Skeletal muscle cell (primary cell): ENCODE results near the gene NF1.
"Not testable (repeated sequence)": the region's sequence is repeated elsewhere in the genome, so short reads cannot be mapped to it uniquely, and the experiment has no call there.

Experiments used
- DNase-seq: peaks from one replicate; pipeline ENCODE4 v3.0.0-alpha.2; 2010; ENCODE audit warnings: low read depth
- H3K4me3 ChIP-seq: 2 replicates; pipeline ENCODE4 v1.5.1; 2011; ENCODE audit warnings: low read depth, mild to moderate bottlenecking, control low read depth, low read length, moderate library complexity

Gene NF1

GRCh38 chr17:31313982-31314781, 219.4 kb downstream of the NF1 start, which contains the start of gene EVI2B:
EVI2B (minus strand) TSS chr17:31314054; CDS start chr17:31305609, 8,445 bp downstream.
- no peak for DNase-seq
- H3K4me3 ChIP-seq = no peak within 1 kb of the TSS

DNA sequence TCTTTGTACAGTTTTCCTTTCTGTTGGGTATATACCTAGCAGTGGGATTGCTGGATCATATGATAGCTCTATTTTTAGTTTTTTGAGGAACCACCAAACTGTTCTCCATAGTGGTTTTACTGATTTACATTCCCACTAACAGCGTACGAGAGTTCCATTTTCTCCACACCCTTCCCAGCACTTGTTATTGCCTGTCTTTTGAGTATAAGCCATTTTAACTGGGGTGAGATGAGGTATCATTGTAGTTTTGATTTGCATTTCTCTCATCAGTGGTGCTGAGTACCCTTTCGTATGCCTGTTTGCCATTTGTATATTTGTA, 220.0 kb downstream of the NF1 start:
- no peak overlapping the region for H3K4me3 ChIP-seq
- DNase-seq = no peak

DNA sequence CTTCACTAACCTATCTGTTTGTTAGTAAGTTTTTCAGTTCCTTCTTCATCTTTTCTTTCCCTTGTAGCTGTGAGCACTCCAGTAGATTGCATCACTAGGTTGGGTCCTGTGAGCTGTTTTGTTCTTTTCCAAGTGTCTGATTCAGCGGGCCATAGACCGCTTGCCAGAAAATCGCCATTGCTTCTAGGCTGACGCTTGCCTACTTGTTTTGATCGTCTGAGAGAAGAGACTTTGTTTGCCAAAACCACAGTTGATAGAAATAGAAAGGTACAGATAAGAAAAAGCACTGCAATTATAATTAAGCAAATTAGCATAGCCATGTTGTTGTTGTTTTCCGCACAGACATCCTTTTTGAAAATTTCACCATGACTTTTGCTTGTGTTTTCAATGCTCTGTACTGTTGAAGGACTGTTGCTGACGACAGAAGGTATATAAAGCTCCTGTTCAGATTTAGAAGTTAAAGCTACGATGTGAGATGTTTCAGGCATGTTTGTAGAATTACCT, 223.6 kb downstream of the NF1 start:
- no peak overlapping the region for H3K4me3 ChIP-seq
- DNase-seq = peak; percentile 62

DNA sequence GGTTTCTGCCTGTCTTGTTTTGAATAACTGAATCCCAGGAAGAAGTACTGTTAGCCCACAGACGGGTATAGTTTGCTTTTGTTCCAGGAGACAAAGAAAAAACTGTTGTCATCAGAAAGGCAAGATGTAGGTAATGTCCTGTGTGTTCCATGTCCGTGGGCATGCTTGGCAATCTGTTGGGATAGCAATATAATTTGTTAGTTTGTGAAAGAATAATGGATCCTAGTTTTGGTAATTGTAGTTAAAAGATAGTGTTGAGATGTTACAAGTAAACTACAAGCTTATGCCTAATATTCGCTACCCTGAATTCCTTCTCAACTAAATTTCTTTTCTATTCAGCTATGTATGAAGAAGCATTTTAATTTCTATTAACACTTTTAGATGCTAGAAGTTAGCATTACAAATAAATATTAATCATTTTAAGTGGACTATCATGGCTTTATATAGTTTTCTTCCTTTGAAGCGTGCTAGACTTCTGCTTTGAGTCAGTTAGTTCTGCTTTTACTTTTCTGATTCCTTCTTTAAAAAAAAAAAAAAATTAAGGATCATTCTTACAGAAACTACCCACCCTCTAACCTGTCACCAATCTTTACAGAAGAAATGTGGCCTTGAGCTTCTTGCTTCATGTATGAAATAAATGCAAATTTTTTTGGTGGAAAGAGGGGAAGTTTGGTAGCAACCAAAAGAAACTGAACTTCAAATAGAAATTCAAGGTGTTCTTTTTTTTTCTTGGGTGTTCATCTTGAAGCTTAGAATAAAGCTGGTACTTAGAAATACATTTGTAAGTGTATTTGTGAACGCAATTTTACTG, 224.3 kb downstream of the NF1 start:
- H3K4me3 ChIP-seq = no peak overlapping the region
- no peak for DNase-seq

DNA sequence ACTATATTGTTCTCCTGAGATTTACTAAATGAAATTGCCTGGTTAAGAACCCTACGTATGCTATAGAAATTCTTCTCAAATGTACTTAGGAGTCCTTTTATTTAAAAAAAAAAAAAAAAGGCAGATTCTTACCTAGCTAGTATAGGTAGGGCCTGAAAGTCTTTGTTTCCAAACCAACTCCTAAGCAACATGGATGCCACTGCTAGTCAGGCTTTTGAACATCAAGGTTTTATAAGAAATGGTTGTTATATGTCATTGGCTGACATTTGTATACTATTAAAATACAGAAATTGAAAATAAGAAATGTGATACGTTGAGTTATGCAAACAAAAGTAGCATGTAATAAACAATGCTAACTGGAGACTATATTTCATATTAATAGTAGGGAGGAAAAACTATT, 225.5 kb downstream of the NF1 start:
- no peak overlapping the region for H3K4me3 ChIP-seq

DNA sequence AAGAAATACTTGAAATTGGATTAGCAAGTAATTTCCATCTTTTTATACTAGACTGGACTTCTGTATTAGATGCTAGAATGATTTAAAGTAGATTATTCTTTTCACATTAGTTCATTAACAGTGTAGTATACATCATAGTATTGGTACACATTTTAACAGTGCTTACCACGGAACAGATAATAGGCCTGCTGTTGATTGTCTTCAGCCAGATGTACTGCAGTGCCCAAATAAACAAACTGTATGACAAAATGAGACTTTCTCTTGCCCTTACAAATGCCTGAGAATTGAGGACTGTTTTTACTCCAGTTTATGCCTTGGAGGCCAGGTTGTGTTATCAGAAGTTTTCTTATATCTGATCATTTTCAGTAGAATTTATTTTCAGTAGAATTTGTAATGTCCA, 226.0 kb downstream of the NF1 start:
- DNase-seq = no peak
- no peak overlapping the region for H3K4me3 ChIP-seq

More for the DNA sequence above, 225.5 kb downstream of the NF1 start:
- DNase-seq = no peak

- no peak within 1 kb of the TSS for H3K4me3 ChIP-seq
- DNase-seq = peak; percentile 50
Measured at GRCh38 chr17:31321481-31321880, 226.7 kb downstream of the NF1 start, which contains the start of gene EVI2A. EVI2A (minus strand) TSS chr17:31321622; CDS start chr17:31319013, 2,609 bp downstream.

- H3K4me3 ChIP-seq = no peak overlapping the region
- DNase-seq = no peak
Measured at GRCh38 chr17:31321966-31322365, 227.2 kb downstream of the NF1 start.

DNA sequence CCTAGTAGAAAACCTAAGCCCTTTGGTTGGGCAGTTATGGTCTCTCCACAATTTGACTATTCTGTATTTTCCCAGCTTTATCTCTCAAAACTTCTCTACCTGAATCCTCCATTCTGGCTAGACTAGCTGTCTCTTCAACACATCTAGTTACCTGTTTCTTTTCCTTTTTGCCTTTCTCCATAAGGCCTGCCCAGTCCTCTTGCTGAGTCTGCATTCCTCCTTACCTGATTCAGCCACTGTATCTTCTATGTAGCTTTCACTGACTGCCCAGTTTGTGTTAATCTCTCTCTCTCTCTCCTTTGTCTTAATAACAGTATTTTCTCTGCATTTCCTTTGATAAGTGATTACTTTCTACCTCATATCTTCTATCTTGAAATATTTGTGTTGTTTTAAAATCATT, 228.8 kb downstream of the NF1 start:
- DNase-seq = no peak
- H3K4me3 ChIP-seq = no peak overlapping the region

- H3K4me3 ChIP-seq = no peak overlapping the region
- DNase-seq = peak; percentile 71
Measured at GRCh38 chr17:31327534-31328159, 232.9 kb downstream of the NF1 start.

DNA sequence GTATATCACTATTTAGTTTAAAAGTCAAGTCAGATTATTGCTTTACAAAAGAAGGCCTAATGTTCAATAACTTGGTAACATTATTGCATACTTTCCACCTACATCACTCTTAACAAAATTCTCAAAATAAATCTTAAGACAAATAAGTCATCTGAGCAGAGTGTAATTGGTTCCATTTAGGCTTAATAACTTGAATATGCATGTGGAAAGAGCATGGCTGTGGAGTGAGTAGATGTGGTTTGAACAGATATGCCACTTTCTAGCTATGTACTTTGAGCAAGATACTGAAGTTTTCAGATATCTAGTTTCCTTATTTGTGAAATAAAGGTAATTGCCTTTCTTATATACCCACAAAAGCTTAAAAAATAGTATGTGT, 233.4 kb downstream of the NF1 start:
- DNase-seq = no peak
- H3K4me3 ChIP-seq = no peak overlapping the region

DNA sequence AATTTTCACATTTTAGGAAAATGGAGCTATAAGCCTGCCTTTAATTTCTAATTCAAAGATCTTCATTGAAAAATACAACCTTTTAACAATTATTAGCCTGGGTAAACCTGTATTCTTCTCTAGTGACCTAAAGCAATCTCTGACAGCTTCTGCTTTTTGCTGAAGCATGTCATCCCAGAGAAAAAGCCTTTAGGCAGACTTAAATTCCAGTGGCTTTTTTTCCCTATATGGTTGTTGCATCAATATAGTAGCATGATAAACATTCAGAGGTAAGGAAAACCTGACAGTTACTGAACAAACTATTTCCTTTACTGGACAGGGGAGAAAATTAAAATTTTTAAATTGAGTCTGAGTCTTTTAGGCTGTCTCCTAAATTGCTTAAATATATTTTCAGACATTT, 234.4 kb downstream of the NF1 start:
- H3K4me3 ChIP-seq = no peak overlapping the region
- DNase-seq = no peak

DNA sequence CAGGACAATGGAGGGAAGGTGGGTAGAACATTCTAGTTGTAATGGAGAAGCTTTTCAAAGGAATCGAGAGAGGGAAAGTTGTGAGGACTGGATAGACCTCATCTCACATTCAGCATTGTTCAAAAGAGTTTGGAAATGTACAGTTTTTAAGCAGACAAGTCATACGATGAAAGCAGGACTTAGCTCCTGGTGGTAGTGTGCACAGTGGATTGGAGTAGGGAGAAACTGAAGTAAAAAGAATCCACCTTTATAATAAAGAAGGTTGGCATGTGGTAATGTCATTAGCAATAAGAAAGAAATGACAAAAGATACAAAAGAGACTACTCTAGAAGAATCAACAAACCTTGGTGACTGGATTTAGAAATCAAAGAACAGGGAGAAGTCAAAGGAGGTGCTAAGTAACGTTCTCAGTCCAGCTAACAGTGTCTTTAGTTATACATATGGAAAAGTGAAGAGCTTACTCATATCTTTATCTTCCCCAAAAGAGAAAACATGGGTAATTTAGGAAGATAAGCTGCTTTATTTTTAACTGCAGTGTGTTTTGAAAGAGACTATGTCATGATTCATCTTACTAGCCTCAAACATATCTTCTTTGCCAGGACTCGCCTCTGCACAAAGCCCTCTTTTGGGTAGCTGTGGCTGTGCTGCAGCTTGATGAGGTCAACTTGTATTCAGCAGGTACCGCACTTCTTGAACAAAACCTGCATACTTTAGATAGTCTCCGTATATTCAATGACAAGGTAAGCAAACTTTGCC, 245.3 kb downstream of the NF1 start:
- H3K4me3 ChIP-seq = no peak overlapping the region
- peak; percentile 36 for DNase-seq

DNA sequence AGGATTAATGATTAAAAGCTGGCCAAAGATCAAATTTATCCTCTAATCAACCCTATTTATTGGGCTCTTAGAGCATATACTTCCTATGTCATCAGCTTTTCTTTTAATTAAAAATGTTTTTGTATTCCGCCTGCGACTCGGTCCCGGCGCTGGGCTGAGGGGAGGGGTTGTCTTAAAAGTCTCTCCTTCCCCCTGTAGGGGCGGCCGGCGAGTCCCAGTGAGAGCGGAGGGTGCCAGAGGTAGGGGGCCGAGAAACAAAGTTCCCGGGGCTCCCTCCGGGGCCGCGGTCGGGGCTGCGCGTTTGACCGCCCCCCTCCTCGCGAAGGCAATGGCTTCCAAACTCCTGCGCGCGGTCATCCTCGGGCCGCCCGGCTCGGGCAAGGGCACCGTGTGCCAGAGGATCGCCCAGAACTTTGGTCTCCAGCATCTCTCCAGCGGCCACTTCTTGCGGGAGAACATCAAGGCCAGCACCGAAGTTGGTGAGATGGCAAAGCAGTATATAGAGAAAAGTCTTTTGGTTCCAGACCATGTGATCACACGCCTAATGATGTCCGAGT, 250.5 kb downstream of the NF1 start:
- not testable (repeated sequence) for DNase-seq, H3K4me3 ChIP-seq

DNA sequence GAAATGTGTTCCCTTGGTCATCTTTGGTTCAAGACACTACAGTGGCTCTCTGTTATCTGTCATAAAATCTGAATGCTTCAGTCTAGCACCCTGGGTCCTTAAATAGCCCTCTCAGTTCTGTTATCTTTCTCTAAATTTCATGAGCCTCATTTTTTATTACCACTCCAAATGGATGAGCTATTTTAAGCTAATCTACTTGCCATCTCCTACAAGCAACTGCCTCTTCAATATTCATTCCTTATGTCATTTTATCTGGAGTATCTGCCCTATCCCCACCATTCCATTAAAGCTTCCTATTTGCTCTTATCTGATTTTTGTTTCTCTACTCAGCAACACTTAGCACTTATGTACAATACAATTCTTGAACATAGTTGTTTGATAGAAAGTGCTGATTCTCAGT, 254.7 kb downstream of the NF1 start:
- DNase-seq = no peak
- H3K4me3 ChIP-seq = no peak overlapping the region

GRCh38 chr17:31355935-31356334, 261.2 kb downstream of the NF1 start:
- H3K4me3 ChIP-seq = no peak overlapping the region
- DNase-seq = no peak

- H3K4me3 ChIP-seq = no peak overlapping the region
Measured at GRCh38 chr17:31357091-31357490, 262.3 kb downstream of the NF1 start.

DNA sequence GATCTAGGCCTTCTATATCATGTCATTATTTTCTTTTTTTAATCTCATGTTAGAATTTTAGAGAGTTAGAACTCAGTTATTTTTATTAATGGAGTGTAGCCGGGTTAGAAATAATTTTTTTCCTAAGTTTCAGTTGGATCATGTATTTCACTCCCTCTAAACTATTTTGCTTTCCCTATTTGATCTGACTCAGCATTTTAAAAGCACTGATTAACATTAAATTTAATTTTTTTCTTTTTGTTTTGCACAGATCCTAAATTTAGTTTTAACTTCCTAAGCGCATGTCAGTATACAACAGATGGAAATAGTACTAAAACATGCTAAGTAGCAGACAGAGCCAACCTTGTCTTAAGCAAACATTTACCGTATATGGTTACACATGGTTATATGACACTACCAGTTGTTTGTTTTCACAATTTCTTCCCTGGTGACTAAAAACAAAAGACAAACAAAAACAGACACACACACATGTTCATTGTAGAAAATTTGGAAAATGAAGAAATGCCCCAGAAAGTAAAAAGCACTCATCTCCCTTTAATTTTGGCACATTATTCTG, 263.1 kb downstream of the NF1 start:
- no peak overlapping the region for H3K4me3 ChIP-seq

More at GRCh38 chr17:31357091-31357490, 262.3 kb downstream of the NF1 start:
- no peak for DNase-seq

DNA sequence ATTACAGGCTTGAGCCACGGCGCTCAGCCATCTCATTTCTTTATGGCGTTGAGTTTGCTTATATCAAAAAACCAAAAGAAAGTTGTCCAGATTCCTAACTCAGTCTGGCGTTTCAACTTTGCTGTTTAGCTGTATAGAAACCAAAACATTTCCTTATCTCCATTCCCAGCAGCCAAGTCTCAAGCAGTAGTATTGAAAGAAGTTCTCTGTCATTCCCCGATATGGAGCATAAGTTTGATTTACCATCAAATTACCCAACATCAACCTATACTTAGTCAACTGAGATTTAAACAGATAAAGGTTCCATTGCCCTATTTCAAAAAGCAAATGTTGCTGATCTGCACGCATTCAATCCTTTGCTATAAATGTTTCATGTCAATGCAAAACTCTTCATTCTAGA, 269.2 kb downstream of the NF1 start:
- no peak for DNase-seq

More for the DNA sequence above, 263.1 kb downstream of the NF1 start:
- no peak for DNase-seq

More for the DNA sequence above, 269.2 kb downstream of the NF1 start:
- no peak overlapping the region for H3K4me3 ChIP-seq
